K562 (cell line): ENCODE results near the gene ARHGAP26. TPM values are rescaled to one million over a fixed set of nuclear protein-coding genes. Genes with fewer than 3 reads are reported as not detected.

ENCODE experiments used
- CCAR2 ChIP-seq: fragments of 200-400 bp; formaldehyde crosslinking; IDR thresholded peaks from 2 replicates; pipeline ENCODE4 v1.6.1; 2017; ENCODE audit warnings: mild to moderate bottlenecking, low read depth, low read length
- CEBPG ChIP-seq, 3 experiments: fragments of 200-800 bp in 1 of 3; sonication (Bioruptor generic) in 1 of 3; sonication (generic) in 1 of 3; formaldehyde crosslinking in 1 of 3; IDR thresholded peaks in 2 of 3; conservative IDR thresholded peaks in 1 of 3; 2 replicates each; pipeline versions ENCODE4 v1.6.1 to v1.8.0; 2016 to 2022; ENCODE audit warnings: missing compliant biosample characterization in 2 of 3, missing genetic modification characterization in 2 of 3, mild to moderate bottlenecking in 1 of 3, missing genetic modification reagents in 1 of 3
- ESRRB ChIP-seq: fragments of 250-450 bp; sonication (Bioruptor Pico); IDR thresholded peaks from 2 replicates; pipeline ENCODE4 v1.5.0; 2020; ENCODE audit warnings: mild to moderate bottlenecking, moderate library complexity, borderline replicate concordance
- HDAC6 ChIP-seq: IDR thresholded peaks from 2 replicates; pipeline ENCODE4 v1.6.1; 2012; ENCODE audit warnings: low read depth, mild to moderate bottlenecking, control low read depth, inconsistent platforms, low read length, moderate library complexity
- HDAC8 ChIP-seq: fragments of 450-650 bp; IDR thresholded peaks from 2 replicates; pipeline ENCODE4 v1.6.1; 2016; ENCODE audit warnings: mild to moderate bottlenecking, missing genetic modification characterization, moderate library complexity, missing compliant biosample characterization
- HSF4 ChIP-seq: fragments of 250-450 bp; sonication (Bioruptor Pico); IDR thresholded peaks from 2 replicates; pipeline ENCODE4 v2.1.2; 2022; ENCODE audit warnings: mild to moderate bottlenecking, moderate library complexity, borderline replicate concordance
- KDM1A ChIP-seq, 2 experiments: fragments of 450-650 bp; IDR thresholded peaks; 2 replicates each; pipeline ENCODE4 v1.6.1; 2016; ENCODE audit warnings: mild to moderate bottlenecking in 2 of 2
- MCM2 ChIP-seq: fragments of 450-650 bp; IDR thresholded peaks from 2 replicates; pipeline ENCODE4 v1.6.1; 2017; ENCODE audit warnings: low read depth, mild to moderate bottlenecking
- MCM5 ChIP-seq: fragments of 450-650 bp; IDR thresholded peaks from 2 replicates; pipeline ENCODE4 v1.6.1; 2016; ENCODE audit warnings: low read depth
- MYNN ChIP-seq, 2 experiments: sonication (generic); formaldehyde crosslinking in 1 of 2; IDR thresholded peaks; 2 replicates each; pipeline versions ENCODE4 v1.5.0 to v1.6.1; 2016 to 2020; ENCODE audit warnings: antibody characterized with exemption in 1 of 2, missing genetic modification reagents in 1 of 2
- NFRKB ChIP-seq: fragments of 450-650 bp; IDR thresholded peaks from 2 replicates; pipeline ENCODE4 v1.6.1; 2016; ENCODE audit warnings: low read depth
- NR1H2 ChIP-seq: sonication (generic); formaldehyde crosslinking; IDR thresholded peaks from 2 replicates; pipeline ENCODE4 v1.4.0; 2020; ENCODE audit warnings: mild to moderate bottlenecking, missing genetic modification reagents
- PCBP2 ChIP-seq: fragments of 200-400 bp; formaldehyde crosslinking; IDR thresholded peaks from 2 replicates; pipeline ENCODE4 v1.6.1; 2018; ENCODE audit warnings: low read length, low read depth, mild to moderate bottlenecking, moderate library complexity; ENCODE audit not compliant: poor library complexity, severe bottlenecking
- PHF8 ChIP-seq: fragments of 200-600 bp; sonication (generic); IDR thresholded peaks from 2 replicates; pipeline ENCODE4 v1.6.1; 2012; ENCODE audit warnings: mixed run types, mild to moderate bottlenecking, inconsistent platforms, low read length, moderate library complexity, borderline replicate concordance
- PURB ChIP-seq: sonication (generic); formaldehyde crosslinking; IDR thresholded peaks from 2 replicates; pipeline ENCODE4 v1.9.0; 2021; ENCODE audit warnings: low read depth, mild to moderate bottlenecking, missing genetic modification reagents
- RREB1 ChIP-seq: fragments of 250-450 bp; sonication (Bioruptor Pico); IDR thresholded peaks from 2 replicates; pipeline ENCODE4 v1.4.0; 2020
- XRCC5 ChIP-seq: fragments of 200-400 bp; formaldehyde crosslinking; IDR thresholded peaks from 2 replicates; pipeline ENCODE4 v1.6.1; 2017; ENCODE audit warnings: low read depth, mild to moderate bottlenecking, low read length
- ZFPM2 ChIP-seq: fragments of 250-450 bp; sonication (Bioruptor Pico); IDR thresholded peaks from 2 replicates; pipeline ENCODE4 v1.5.1; 2022; ENCODE audit warnings: mild to moderate bottlenecking
- ZNF175 ChIP-seq: fragments of 200-800 bp; sonication (Bioruptor generic); IDR thresholded peaks from 2 replicates; pipeline ENCODE4 v1.6.1; 2016; ENCODE audit warnings: low read depth, mild to moderate bottlenecking, missing genetic modification characterization, missing compliant biosample characterization
- polyA plus RNA-seq, 8 experiments: library from polyadenylated mRNA; depleted of rRNA in 4 of 8; stranded (reverse) in 5 of 8; unstranded in 3 of 8; fragments of >200 nt; fragmentation: Nextera tagmentation in 2 of 8; fragmentation: Illumina TruSeq in 1 of 8; extraction: Ambion mirVana in 2 of 8; extraction: Trizol in 1 of 8; gene quantifications; 2 replicates each; pipeline versions ENCODE4 v1.2.1 to v1.2.3, GENCODE V29; 2011 to 2014; ENCODE audit warnings: inconsistent platforms in 1 of 8, missing spikeins in 1 of 8
- total RNA-seq, 7 experiments: library from RNA; depleted of rRNA in 6 of 7; stranded (reverse); fragments of >200 nt in 6 of 7; fragmentation: Illumina TruSeq in 2 of 7; extraction: Trizol in 2 of 7; gene quantifications; 2 replicates each; pipeline versions ENCODE4 v1.2.1 to v1.2.3, GENCODE V29; 2011 to 2021; ENCODE audit warnings: low replicate concordance in 1 of 7
- TF ChIP-seq, protein P1 (sequence below): sonication (generic); formaldehyde crosslinking; IDR thresholded peaks from 2 replicates; pipeline ENCODE4 v1.8.0; 2022; ENCODE audit warnings: missing genetic modification reagents, mild to moderate bottlenecking, borderline replicate concordance

The ARHGAP26 gene
- total and polyA plus RNA-seq, 9 of the 15 experiments (the other 6 are each of a cell fraction or from before 2014, with no cell fraction given) = 0.13 to 1.1 (median 0.55) TPM

GRCh38 chr5:143245929-143246561, 475.9 kb downstream of the ARHGAP26 start (continued):
- TF ChIP-seq CEBPG (CRISPR knock-in tag; IDR thresholded peaks at IDR 0.05) (0 out of 2 replicates have a peak, but pooled peaks have one; percentile 37), CEBPG (tag; conservative IDR thresholded peaks at IDR 0.05 in 1 of 2, IDR thresholded peaks at IDR 0.05 in 1 of 2) (no peak; a peak in 1 of 4 replicates), ESRRB (CRISPR knock-in tag) (no peak), KDM1A (IDR thresholded peaks at IDR 0.05) (peak; percentile 74 to 81), HDAC8 (tag) (peak; percentile 30; the same call in 1 of the 2 replicates), NR1H2 (no peak), MYNN (IDR thresholded peaks at IDR 0.05) (peak; percentile 76; the same call in 1 of the 2 replicates), MYNN (CRISPR knock-in tag; IDR thresholded peaks at IDR 0.05) (no peak), HDAC6 (no peak), RREB1 (CRISPR knock-in tag) (0 out of 2 replicates have a peak, but pooled peaks have one; percentile 44), PURB (CRISPR knock-in tag) (no peak), CCAR2 (no peak), ZFPM2 (no peak), PHF8 (no peak), ZNF175 (CRISPR knock-in tag) (peak; percentile 34; the same call in 1 of the 2 replicates), PCBP2 (no peak), HSF4 (CRISPR knock-in tag) (no peak), XRCC5 (no peak), MCM2 (no peak), MCM5 (no peak), NFRKB (no peak)
- TF ChIP-seq, protein P1, sequence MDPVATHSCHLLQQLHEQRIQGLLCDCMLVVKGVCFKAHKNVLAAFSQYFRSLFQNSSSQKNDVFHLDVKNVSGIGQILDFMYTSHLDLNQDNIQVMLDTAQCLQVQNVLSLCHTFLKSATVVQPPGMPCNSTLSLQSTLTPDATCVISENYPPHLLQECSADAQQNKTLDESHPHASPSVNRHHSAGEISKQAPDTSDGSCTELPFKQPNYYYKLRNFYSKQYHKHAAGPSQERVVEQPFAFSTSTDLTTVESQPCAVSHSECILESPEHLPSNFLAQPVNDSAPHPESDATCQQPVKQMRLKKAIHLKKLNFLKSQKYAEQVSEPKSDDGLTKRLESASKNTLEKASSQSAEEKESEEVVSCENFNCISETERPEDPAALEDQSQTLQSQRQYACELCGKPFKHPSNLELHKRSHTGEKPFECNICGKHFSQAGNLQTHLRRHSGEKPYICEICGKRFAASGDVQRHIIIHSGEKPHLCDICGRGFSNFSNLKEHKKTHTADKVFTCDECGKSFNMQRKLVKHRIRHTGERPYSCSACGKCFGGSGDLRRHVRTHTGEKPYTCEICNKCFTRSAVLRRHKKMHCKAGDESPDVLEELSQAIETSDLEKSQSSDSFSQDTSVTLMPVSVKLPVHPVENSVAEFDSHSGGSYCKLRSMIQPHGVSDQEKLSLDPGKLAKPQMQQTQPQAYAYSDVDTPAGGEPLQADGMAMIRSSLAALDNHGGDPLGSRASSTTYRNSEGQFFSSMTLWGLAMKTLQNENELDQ (CRISPR knock-in tag) = no peak
